Stimulated activated naive CD4-positive, alpha-beta T cell (primary cell): ENCODE measurements around the gene MAP3K8.
"Not testable (repeated sequence)": the region's sequence is repeated elsewhere in the genome, so short reads cannot be mapped to it uniquely, and the experiment has no call there.

Experiments used
- DNase-seq, 6 experiments: peaks; one replicate each; lab custom pipeline; 2025; lab: John Stamatoyannopoulos, UW

MAP3K8 gene

DNA sequence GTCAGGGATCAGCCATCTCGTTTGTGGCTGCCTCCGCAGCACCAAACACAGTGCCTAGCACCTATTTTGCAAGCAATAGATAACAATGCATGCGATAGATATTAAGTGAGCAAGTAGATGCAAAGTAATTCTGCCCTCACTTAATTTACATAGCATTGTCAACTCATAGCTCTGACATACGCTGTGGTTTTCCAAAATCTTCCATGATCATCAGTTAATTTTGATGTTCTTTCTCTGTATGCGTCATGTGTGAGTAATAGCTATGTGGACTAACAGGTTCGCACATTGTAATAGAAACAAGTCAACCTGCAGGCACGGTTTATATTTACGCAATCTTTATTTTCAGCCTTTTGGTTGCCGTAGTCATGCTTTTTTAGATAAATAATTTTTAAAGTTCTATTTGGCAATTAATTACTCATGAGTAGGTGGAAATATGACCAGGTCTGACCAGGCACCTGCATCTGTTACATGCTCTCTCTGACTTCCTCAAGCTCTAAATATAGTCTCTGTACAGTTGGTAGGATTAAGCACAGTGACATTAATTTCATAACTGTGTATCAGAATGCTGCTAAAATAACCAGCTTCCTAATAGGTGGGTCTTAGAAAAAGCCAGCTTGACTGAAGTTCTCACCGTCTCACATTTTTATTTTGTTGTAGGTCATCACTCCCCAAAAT is 13.3 kb downstream of the MAP3K8 start:
- no peak for DNase-seq

DNA sequence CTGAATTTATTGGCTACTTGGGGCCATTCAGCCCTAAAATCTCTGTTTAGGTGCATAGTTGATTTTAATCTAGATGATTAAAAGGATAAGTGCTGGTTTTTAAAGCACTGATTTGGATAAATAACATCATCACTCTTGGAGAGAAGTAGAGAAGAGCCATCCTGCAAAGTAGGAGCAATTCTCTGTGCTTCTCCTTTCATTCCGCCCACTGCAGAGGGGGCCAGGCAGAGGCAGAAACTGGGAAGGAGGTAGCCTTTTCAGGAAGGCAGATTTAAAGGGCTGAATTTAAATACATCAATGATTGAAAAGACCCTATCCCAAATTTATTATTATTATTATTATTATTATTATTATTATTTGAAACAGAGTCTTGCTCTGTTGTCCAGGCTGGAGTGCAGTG is 14.1 kb downstream of the MAP3K8 start:
- DNase-seq, result no peak

DNA sequence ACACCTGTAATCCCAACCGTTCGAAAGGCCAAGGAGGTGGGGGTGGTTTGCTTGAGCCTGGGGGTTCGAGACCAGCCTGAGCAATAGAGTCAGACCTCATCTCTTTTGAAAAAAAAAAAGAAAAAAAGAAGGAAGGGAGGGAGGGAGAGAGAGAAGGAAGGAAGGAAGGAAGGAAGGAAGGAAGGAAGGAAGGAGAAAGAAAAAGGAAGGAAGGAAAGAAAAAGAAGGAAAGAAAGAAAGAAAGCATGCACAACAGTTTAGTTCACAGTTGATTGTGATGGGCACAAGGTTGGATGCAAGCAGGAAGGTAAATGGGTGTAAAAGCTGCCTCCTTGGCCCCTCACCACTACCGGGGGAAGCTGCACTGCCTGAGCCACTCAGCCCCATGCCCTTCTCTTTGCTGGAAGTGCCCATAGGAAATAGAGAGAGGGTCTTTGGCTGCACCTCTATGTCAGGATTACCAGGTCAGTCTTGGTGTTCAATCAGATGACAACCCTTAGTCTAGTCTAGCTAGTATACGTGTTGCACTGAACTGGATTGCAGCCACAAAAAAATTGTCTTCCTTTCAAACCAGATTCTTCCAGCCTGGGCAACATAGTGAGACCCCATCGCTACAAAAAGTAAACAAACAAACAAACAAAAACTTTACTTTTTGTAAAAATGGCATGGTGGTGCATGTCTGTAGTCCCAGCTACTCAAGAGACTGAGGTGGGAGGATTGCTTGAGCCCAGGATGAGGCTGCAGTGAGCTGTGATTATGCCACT is 20.0 kb downstream of the MAP3K8 start:
- DNase-seq, result no peak

DNA sequence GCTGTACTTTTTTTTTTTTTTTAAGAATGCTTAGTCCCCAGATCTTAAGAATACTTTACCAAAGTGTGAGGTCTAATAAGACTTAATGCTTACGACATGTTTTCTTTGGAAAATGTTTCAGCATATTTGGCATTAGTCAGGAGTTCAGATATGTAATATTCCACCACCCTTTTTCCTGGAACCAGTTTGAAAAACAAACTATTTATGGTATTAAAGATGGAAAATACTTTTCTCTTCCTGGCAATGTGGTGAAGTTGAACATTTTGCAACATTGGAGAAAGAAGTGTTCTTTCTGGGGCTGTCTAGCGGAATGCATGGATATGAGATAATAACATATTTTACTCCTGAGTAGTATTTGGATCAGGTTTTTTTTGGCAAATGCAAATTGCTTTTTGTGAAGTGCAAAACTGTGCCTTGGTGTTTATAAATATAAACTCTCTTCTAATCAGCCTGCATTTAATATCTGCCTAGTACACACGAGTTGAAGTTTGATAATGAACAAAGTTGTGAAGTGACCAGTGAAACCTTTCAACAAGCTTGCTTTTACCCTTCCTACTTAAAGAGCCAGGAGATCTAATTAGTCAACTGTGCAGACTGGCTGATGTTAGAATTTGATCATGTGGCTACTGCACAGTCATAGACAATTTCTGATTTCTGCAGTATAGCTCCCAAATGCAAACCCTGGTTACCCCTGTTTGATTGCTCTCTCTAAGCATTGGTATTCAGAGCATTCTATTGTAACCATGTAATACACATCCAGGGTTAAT is 20.9 kb downstream of the MAP3K8 start:
- DNase-seq, result no peak

DNA sequence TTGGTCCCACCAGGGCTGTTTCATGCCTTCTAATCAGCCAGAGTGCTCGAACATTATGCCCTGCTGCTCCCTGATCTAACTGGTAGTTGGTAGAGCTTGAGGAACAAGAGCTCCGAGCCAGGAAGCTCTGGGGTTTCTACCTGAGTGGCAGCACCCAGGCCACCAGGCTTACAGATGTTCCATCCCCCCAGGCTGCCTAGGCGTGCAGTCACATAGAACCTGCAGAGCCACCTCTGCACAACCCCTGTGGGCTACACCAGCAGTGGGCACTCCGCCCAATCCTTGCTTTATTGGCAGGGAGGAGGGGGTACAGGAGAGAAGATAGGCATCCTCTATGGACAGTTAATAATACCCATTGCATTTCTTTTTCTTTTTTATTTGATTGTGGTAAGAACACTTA is 21.8 kb downstream of the MAP3K8 start:
- peak in 1 of 6 experiments; percentile 9 for DNase-seq

DNA sequence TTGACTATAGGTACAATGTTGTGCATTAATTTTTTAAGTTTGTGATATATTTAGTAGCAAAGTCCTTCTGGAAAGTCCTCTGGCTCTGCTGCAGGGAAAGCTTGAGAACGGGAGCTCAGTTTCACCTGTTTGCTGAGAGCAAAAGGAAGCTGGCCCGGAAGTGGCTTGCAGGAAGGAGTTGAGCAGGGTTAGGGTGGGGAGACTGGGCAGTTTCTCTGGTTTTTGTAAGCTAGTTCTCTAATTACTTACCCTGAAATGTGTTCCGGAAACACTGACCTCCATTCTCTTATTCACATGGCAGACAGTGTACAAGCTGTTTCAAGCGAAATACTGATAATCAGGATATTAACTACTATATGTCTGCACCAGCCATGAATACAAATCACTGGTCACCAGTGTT is 22.3 kb downstream of the MAP3K8 start:
- peak in 2 of 6 experiments; percentile 8 to 9 for DNase-seq

DNA sequence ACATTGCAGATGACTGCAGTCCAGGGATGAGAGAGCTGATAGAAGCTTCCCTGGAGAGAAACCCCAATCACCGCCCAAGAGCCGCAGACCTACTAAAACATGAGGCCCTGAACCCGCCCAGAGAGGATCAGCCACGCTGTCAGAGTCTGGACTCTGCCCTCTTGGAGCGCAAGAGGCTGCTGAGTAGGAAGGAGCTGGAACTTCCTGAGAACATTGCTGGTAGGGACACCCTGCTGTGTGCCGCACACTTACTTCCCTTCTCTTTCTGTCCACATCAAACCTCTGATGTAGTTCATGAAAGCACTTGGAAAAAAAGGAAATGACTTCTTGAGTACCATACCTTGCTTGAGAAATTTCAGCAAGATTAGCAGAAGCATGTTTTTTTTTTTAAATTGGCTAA is 25.3 kb downstream of the MAP3K8 start:
- DNase-seq, result no peak

DNA sequence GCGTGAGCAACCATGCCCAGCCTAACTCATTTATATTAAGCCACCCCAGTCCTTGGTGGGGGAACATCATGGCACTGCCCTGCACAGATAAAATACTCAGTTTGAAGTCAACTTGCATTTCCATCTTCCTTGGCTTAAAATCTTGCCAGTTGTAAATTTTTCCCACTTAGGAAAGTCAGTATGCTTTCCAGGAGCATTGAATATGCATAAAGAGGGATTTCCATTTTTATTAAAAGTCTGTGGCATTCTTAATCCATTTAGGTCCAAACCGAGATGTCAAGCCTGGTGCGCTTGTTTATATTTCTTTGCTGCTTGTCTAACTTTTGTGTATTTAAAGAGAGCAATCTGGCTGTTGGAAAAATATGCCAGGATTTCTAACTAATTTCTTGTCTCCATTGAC is 26.1 kb downstream of the MAP3K8 start:
- DNase-seq, result no peak

DNA sequence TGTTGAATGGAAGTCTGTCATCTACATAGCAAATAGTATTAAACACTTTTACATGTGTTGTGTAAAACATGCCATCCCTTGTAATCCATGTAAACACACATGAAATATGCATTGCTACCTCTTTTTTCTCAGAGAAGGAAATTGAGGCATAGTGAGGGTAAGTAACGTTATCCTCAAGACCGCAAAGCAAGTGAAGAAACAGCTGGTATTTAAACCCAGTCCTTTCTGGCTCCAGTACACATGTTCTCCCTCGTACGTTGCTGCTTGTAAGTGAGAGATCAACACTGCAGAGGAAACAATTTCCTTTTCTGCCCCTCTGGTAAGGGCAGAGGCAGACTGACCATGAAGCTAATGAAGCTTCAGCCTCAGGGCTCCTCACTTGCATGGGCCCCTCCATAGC is 28.5 kb downstream of the MAP3K8 start:
- DNase-seq, result no peak

DNA sequence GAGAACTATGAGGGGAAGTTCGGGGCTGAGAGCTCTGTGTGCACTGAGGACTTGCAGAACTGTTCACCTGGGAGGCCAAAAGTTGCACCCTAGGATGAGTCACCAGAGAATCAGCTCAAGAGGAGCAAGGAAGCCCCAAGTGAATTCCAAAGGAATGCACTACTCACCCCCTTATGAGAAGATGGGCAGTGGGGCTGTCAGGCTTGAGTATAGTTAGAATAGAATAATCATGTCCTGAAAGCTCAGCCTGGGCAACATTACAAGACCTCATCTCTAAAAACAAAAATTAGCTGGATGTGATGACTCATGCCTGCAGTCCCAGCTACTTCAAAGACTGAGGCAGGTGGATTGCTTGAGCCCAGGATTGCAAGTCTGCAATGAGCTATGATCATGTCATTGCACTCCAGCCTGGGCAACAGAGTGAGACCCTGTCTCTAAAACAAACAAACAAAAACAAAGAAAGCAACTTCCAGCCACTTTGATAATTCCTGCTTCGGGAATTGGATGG is 30.0 kb downstream of the MAP3K8 start:
- no peak for DNase-seq

DNA sequence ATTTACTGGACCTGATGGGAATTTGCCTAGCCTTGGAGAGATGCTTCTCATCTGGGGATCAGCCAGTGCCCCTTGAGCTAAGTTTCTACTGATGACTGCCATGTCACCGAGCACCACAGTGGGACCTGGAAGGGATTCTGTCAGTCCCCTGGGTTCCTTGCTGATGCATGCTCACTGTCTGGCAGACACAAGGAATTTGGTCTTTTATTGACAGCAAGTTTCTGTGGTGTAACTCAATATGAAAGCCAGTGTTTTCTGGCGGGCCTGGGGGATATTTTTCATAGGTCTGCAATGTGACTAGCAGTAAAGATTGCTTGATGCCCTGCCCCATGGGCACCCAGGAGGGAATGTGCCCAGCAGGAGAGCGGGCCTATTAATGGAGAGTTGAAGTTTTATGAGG is 30.7 kb downstream of the MAP3K8 start:
- DNase-seq, result no peak

DNA sequence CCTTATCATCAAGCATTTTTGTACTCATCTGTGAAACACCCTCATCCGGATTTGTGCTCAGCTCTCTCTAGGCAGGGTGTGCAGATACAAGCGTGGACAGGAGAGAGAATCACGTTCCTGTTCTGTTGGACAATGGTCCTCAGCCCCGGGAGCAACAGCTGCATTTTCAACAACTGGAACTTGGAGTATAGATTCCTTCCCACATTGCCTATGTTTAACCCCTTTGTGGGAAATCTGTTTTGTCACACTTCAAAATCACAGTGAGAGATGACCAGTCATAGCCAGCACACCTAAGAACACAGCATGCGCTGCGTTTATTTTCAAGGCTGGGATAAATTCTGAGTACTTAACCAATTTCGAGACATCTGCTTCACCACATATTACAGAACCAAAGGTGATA is 32.5 kb downstream of the MAP3K8 start:
- no peak for DNase-seq

DNA sequence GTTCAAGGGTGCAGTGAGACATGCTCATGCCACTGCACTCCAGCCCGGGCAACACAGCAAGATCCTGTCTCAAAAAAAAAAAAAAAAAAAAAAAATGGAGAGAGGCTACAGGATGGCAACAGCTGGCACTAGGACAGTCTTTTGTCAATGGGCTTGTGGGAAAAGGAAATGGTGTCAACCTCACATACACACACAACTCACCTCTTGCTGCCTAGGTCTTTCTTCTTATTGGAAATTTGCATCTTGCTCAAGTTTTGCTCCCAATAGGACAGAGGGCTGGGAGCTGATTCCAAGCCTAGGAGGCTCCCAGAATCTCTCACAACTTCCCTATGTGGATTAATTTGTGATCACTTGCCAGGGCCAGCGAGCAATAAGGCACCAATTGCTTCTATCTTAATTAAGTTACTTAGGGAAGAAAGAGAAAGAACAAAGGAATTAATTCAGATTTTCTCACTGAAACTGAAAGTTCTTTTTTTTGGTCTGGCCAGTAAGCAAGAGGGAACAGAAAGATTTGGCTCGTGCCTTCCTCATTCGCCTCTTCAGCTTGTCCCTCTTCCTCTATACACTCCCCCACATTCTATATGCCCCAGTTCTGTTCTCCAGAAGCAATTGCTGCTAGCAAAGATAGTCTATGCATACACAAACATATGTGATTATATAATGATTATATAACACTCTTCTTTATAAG is 33.8 kb downstream of the MAP3K8 start:
- DNase-seq, result no peak

DNA sequence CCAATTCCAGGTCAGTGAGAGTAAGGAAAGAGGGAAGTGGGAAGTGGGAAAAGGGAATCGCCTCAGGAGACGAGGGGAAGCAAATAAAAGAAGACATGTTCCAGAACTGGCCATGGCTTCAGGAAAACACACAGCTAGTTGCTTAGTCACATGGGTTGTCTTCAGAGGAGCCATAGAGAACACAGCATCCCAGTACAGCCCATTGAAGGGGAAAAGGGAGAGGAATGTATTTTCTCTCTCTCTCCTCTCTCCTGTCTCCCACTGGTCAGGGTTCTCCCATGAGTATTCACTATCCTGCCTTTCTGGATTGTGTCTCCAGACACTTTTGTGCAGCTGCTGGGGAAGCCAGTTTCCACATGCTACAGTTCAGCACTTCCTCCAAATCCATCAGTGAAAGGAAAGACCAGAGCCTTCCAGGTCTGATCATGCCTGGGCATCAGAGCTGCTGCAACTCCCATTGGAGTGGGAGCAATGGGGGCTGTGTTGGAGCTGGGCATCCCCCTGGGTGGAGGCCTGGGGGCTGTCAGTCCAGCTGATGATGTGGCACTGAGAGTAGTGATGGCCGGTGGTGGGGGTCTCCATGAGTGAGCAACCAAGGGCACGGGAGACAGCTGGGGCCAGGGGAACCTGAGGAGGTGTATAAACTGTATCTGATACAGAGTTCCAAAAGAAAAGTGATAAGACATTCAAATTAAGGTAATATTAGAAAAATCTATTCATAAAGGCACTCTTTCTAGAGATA is 38.6 kb downstream of the MAP3K8 start:
- DNase-seq, result no peak

DNA sequence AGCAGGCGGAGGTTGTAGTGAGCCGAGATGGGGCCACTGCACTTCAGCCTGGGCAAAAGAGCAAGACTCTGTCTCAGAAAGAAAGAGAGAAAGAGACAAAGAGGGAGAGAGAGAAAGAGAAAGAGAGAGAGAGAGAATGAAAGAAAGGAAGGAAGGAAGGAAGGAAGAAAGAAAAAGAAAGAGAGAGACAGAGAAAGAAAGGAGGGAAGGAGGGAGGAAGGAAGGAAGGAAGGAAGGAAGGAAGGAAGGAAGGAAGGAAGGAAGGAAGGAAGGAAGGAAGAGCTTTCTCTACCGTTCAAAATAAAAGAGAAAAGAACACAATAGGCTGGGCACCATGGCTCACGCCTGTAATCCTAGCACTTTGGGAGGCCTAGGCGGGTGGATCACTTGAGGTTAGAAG is 41.5 kb downstream of the MAP3K8 start:
- DNase-seq, result not testable (repeated sequence)

DNA sequence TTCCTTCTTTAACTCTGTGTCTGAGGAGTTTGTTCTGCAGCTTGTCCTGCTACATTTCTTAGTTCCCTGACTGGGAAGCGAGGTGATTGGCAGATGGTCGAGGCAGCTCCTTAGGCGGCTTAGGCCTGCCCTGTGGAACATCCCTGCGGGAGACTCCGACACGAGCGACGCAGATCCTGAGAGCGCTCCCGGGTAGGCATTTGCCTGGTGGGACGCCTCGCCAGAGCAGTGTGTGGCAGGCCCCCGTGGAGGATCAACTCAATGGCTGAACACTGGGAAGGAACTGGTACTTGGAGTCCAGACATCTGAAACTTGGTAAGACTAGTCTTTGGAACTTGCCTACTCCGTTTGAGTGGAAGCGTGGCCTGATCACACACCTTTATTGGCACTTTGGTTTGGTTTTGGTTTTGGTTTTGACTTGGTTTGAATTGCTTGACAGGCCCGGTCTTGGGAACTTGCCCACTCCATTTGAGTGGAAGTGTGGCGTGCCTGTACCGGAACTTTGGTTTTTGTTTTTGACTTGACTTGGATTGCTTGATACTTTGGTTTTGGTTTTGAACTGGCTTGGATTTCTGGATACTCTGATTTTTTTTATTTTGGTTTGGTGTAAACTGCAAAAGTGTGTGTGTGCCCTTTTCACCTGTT is 42.6 kb downstream of the MAP3K8 start:
- DNase-seq, result no peak

DNA sequence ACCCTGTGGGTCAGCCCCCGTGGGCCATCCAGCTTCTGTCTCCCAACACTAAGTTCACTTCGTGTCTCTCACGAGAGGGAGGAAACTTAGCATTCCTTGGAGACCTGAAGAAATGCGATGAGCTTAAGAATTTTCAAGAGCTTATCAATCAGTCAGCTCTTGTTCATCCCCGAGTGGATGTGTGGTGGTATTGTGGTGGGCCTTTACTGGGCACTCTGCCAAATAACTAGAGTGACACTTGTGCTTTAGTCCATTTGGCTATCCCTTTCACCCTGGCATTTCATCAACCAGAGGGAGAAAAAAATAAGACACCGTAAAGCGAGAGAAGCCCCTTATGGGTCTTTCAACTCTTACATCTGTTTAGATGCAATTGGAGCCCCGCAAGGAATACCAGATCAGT is 45.5 kb downstream of the MAP3K8 start:
- not testable (repeated sequence) for DNase-seq

DNA sequence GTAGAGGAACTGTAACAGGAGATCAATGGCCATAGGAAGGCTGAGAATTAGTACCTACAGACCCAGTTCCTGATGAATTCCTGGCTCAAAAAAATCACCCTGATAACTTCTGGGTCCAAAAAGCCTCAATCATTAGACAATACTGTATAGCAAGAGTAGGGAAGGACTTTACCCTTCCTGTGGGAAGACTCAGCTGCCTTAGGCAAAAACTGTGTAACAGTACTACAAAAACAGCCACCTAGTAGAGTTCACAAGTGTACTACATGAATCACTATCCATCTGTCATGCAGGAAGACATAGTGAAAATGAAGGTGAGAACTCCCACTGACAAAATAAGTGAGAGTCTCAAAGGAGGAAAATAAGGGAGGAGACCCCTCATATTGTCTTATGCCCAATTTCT is 47.6 kb downstream of the MAP3K8 start:
- no peak for DNase-seq

DNA sequence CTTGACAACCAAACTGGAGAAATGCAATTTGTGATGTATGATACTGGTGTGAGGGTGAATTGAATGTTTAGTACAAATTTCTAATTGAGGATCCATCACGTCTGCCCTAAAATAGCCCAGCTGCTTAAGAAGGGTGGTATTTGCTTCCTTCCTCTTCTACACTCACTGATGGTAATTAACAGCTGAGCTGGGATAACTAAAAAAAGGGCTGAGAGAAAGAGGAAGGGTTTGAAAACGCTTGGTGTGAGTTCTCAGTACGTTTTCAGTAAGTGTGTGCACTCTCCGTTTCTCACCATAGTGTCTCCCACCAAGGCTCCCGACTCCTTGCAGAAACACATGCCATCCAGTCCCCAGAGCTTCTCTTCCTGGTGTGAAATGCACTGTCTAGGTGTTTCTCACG is 54.3 kb downstream of the MAP3K8 start:
- DNase-seq, result no peak

DNA sequence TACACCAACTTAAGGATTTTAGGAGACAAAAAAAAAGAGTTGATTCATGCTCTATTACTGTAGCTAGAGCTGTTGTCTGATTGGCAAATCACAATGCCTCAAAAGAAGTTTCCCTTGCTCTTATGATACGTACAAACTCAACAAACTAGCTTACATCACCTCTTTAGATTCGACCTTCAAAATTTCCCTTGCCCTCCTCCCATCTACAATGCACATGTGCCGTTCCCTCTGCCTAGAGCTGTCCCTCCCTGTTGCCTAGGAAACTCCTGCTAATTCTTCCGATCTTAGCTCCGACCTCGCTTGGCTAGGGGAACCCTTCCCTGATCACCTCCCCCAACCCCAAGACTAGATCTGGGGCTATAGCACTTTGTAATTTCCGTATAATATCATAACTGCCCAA is 55.4 kb downstream of the MAP3K8 start:
- no peak for DNase-seq
